Heart left ventricle (tissue), 16 donors: ENCODE results near the gene BMPER. TPM values are rescaled to one million over a fixed set of nuclear protein-coding genes. Genes with fewer than 3 reads are reported as not detected.

Source experiments
- ATAC-seq, 4 donors: fragments of 200-7000 bp; cut with Tn5 transposase; one replicate each; pipeline ENCODE4 v1.9.1; 2020 to 2022; ENCODE audit warnings: moderate library complexity in 4 of 4, mild to moderate bottlenecking in 3 of 4, moderate number of reproducible peaks in 1 of 4
- DNase-seq, 5 donors: peaks; one replicate each; pipeline ENCODE4 v3.0.0-alpha.2; 2020
- H3K27ac ChIP-seq, 12 donors: fragments of 200-600 bp; sonication (generic) in 4 of 12; one replicate each; pipeline versions ENCODE4 v1.5.0 to v1.8.0; 2016 to 2022; ENCODE audit warnings: mild to moderate bottlenecking in 2 of 12
- H3K27me3 ChIP-seq, 9 donors: fragments of 200-600 bp; sonication (generic) in 2 of 9; one replicate each; pipeline versions ENCODE4 v1.5.1 to v1.8.0; 2016 to 2022; ENCODE audit warnings: mild to moderate bottlenecking in 3 of 9
- H3K36me3 ChIP-seq, 9 donors: fragments of 200-600 bp; sonication (generic) in 2 of 9; one replicate each; pipeline versions ENCODE4 v1.5.0 to v1.8.0; 2018 to 2022; ENCODE audit warnings: mild to moderate bottlenecking in 2 of 9
- H3K4me1 ChIP-seq, 12 donors: fragments of 200-600 bp; sonication (generic) in 4 of 12; one replicate each; pipeline versions ENCODE4 v1.5.0 to v1.8.0; 2016 to 2022; ENCODE audit warnings: mild to moderate bottlenecking in 3 of 12
- H3K4me3 ChIP-seq, 12 donors: fragments of 200-600 bp; sonication (generic) in 4 of 12; one replicate each; pipeline versions ENCODE4 v1.5.0 to v1.8.0; 2017 to 2022; ENCODE audit warnings: mild to moderate bottlenecking in 9 of 12, moderate library complexity in 4 of 12
- H3K9me3 ChIP-seq, 12 donors: fragments of 200-600 bp; sonication (generic) in 4 of 12; one replicate each; pipeline versions ENCODE4 v1.5.0 to v1.8.0; 2016 to 2022; ENCODE audit warnings: mild to moderate bottlenecking in 1 of 12
- CTCF ChIP-seq, 12 donors: fragments of 200-600 bp; sonication (generic) in 4 of 12; IDR thresholded peaks; one replicate each; pipeline versions ENCODE4 v1.5.0 to v1.8.0; 2018 to 2022; ENCODE audit warnings: antibody characterized with exemption in 12 of 12, mild to moderate bottlenecking in 5 of 12
- POLR2A ChIP-seq, 2 donors: fragments of 450-650 bp; IDR thresholded peaks; one replicate each; pipeline ENCODE4 v1.6.1; 2017; ENCODE audit warnings: antibody characterized with exemption in 2 of 2, mild to moderate bottlenecking in 2 of 2, moderate library complexity in 2 of 2
- WGBS, 4 donors: extraction: QIAGEN DNeasy Blood & Tissue Kit in 2 of 4; methylation state at CpG; one replicate each; pipeline versions ENCODE4 v1.1.5 to v1.1.7; 2013 to 2018; 5-methylcytosine and 5-hydroxymethylcytosine counted together
- intact Hi-C, 10 donors: fragments of 100-400 bp; cut with DNase I; formaldehyde crosslinking; loops; one replicate each; pipeline versions ENCODE4 v1.11.1 to v1.14.2; 2022
- polyA plus RNA-seq, 2 donors: library from polyadenylated mRNA; stranded (reverse); fragments of 200-250 nt; gene quantifications; one replicate each; pipeline ENCODE4 v1.2.3, GENCODE V29; 2013
- total RNA-seq, 9 donors: library from RNA; depleted of rRNA in 2 of 9; stranded (reverse); fragments of >200 nt in 2 of 9; fragmentation: NEBNext Ultra II Directional in 3 of 9; extraction: Animal tissue kit (Norgen Biotek cat#: 25700) in 3 of 9; gene quantifications; one replicate each; pipeline versions ENCODE4 v1.1.0 to v1.2.4, GENCODE V29; 2016 to 2023
- donor health status: ischemic (EF 13 %, LVEDD 7.1; RV severe dilation, severe dysfunction).
- donor health status: healthy with polysubstance abuse.
- donor health status: DM: no; HTN: yes; CAD: no.
- donor health status: DM: no; HTN: no; CAD: no.
- donor health status: ischemic (EF 25% LVEDD 6.9; RV normal size, moderate dysfunction).
- donor health status: ischemic (EF 25% LVEDD 5.7; RV mildly dilated, moderate dysfunction).
- donor health status: healthy.
- donor health status: DM: yes; HTN: yes; CAD: no.
- donor health status: ischemic (EF 35%, LVEDD 5.7; RV mildly dilated, moderate dysfunction).
- donor health status: nonischemic (EF 11% LVEDD 7.7; RV severe dilation, severe dysfunction).
- donor health status: DM: yes; HTN: yes; CAD: no.
- donor health status: PGD.
- donor health status: ischemic (EF 29% LVEDD 5.4; RV normal size, mild dysfunction).
- donor health status: nonischemic (EF 23%, LVEDD 6.1; RV moderate dilation, normal function).

The BMPER gene
- total and polyA plus RNA-seq, 11 donors = 0.05 to 4.2 (median 0.85) TPM

GRCh38 chr7:34064519-34065158 lies 159.3 kb downstream of the BMPER start:
- 88 to 94% (median 90%) methylated on average over 4 of the region's 4 CpGs for WGBS, 4 donors
- TF ChIP-seq POLR2A (IDR thresholded peaks at IDR 0.05) (no peak), CTCF (IDR thresholded peaks at IDR 0.05) (no peak)
- Histone ChIP-seq H3K36me3 (no peaks in the 10 kb centered on the region), H3K4me1 (peaks cover 0 to 8% (median 0%) of the 10 kb centered on the region in 12 donors), H3K4me3 (no peak overlapping the region), H3K27me3 (no peaks in the 10 kb centered on the region), H3K9me3 (peaks cover 0 to 8% (median 0%) of the 10 kb centered on the region in 12 donors), H3K27ac (no peak overlapping the region)
- peak in 1 of 4 donors; percentile 56 for ATAC-seq
- intact Hi-C loops = no loop called here
- no peak for DNase-seq

GRCh38 chr7:34066411-34066810 lies 161.1 kb downstream of the BMPER start:
- TF ChIP-seq POLR2A (IDR thresholded peaks at IDR 0.05) (no peak), CTCF (IDR thresholded peaks at IDR 0.05) (no peak)
- 89 to 96% (median 94%) methylated on average over 1 of the region's 1 CpG for WGBS, 4 donors
- ATAC-seq (no peak), DNase-seq (no peak)
- H3K4me1 ChIP-seq = no peaks in the 10 kb centered on the region
- H3K36me3 ChIP-seq = no peaks in the 10 kb centered on the region
- intact Hi-C loops = no loop called here
- H3K4me3 ChIP-seq = no peak overlapping the region
- H3K9me3 ChIP-seq = peaks cover 0 to 8% (median 0%) of the 10 kb centered on the region in 12 donors
- H3K27ac ChIP-seq = no peak overlapping the region
- no peaks in the 10 kb centered on the region for H3K27me3 ChIP-seq

- H3K4me3 ChIP-seq = no peak overlapping the region
- no peaks in the 10 kb centered on the region for H3K27me3 ChIP-seq
- intact Hi-C loops = no loop called here
- no peak for ATAC-seq
- H3K9me3 ChIP-seq = peaks cover 0 to 8% (median 0%) of the 10 kb centered on the region in 12 donors
- no peaks in the 10 kb centered on the region for H3K4me1 ChIP-seq
- WGBS, 4 donors = 64 to 73% (median 68%) methylated on average over 6 to 7 of the region's 7 CpGs
- no peak overlapping the region for H3K27ac ChIP-seq
- no peaks in the 10 kb centered on the region for H3K36me3 ChIP-seq
- TF ChIP-seq POLR2A (IDR thresholded peaks at IDR 0.05) = no peak
- no peak for TF ChIP-seq CTCF (IDR thresholded peaks at IDR 0.05)
- no peak for DNase-seq
Measured at GRCh38 chr7:34067005-34067778, 161.9 kb downstream of the BMPER start.

GRCh38 chr7:34069676-34070075 lies 164.3 kb downstream of the BMPER start:
- no peaks in the 10 kb centered on the region for H3K27me3 ChIP-seq
- ATAC-seq = no peak
- intact Hi-C loops = no loop called here
- TF ChIP-seq CTCF (IDR thresholded peaks at IDR 0.05) = no peak
- no peak for TF ChIP-seq POLR2A (IDR thresholded peaks at IDR 0.05)
- no peak overlapping the region for H3K4me3 ChIP-seq
- 54 to 68% (median 64%) methylated on average over 2 of the region's 2 CpGs for WGBS, 4 donors
- no peaks in the 10 kb centered on the region for H3K36me3 ChIP-seq
- no peak for DNase-seq
- no peak overlapping the region for H3K27ac ChIP-seq
- no peaks in the 10 kb centered on the region for H3K4me1 ChIP-seq
- peaks cover 0 to 8% (median 0%) of the 10 kb centered on the region in 12 donors for H3K9me3 ChIP-seq
